ENCODE data around the gene PCCA.

GRCh38 chr13:100542826-100543156 is 453.9 kb downstream of the PCCA start:
- peak in 3 of 4 experiments; percentile 24 to 44 (median 33) for TF ChIP-seq CTCF (IDR thresholded peaks at IDR 0.05)
- no peak for TF ChIP-seq POLR2A (IDR thresholded peaks at IDR 0.05)
- TF ChIP-seq EP300 (IDR thresholded peaks at IDR 0.05) = no peak
- no peak for TF ChIP-seq POLR2AphosphoS5 (IDR thresholded peaks at IDR 0.05)
